ENCODE measurements around the gene RORB. TPM values are rescaled to one million over a fixed set of nuclear protein-coding genes. Genes with fewer than 3 reads are reported as not detected.

RORB gene
- total RNA-seq, 4 donors from 2014 or later = 0.45 to 10.0 (median 0.81) TPM

GRCh38 chr9:74595286-74595685 is 98.2 kb downstream of the RORB start:
- Histone ChIP-seq H3K27ac (no peak overlapping the region), H3K27me3 (no peaks in the 10 kb centered on the region), H3K36me3 (no peaks in the 10 kb centered on the region), H3K9me3 (no peaks in the 10 kb centered on the region), H3K4me3 (no peak overlapping the region), H3K4me1 (no peaks in the 10 kb centered on the region)
- 31 to 34% methylated on average over 2 of the region's 2 CpGs for whole genome bisulfite sequencing, 2 donors (ENCODE audit: low coverage in 1 of 2)
- TF ChIP-seq POLR2AphosphoS5 (IDR thresholded peaks at IDR 0.05) (no peak), EP300 (IDR thresholded peaks at IDR 0.05) (no peak), POLR2A (IDR thresholded peaks at IDR 0.05) (no peak), CTCF (IDR thresholded peaks at IDR 0.05) (no peak)
- ATAC-seq = no peak

- WGBS, 2 donors (ENCODE audit: low coverage in 1 of 2) = 79 to 86% methylated on average over 3 of the region's 3 CpGs
- TF ChIP-seq CTCF (IDR thresholded peaks at IDR 0.05) (no peak), POLR2AphosphoS5 (IDR thresholded peaks at IDR 0.05) (no peak), POLR2A (IDR thresholded peaks at IDR 0.05) (no peak), EP300 (IDR thresholded peaks at IDR 0.05) (no peak)
- H3K27ac ChIP-seq = no peak overlapping the region
- no peaks in the 10 kb centered on the region for H3K4me1 ChIP-seq
- H3K36me3 ChIP-seq = no peaks in the 10 kb centered on the region
- H3K27me3 ChIP-seq = no peaks in the 10 kb centered on the region
- ATAC-seq = no peak
- no peak overlapping the region for H3K4me3 ChIP-seq
- H3K9me3 ChIP-seq = no peaks in the 10 kb centered on the region
Measured at GRCh38 chr9:74598874-74599273, 101.7 kb downstream of the RORB start.

- peaks cover 15% of the 10 kb centered on the region for H3K27me3 ChIP-seq
- TF ChIP-seq EP300 (IDR thresholded peaks at IDR 0.05) (no peak), POLR2A (IDR thresholded peaks at IDR 0.05) (no peak), CTCF (IDR thresholded peaks at IDR 0.05) (no peak), POLR2AphosphoS5 (IDR thresholded peaks at IDR 0.05) (no peak)
- no peak overlapping the region for H3K27ac ChIP-seq
- no peaks in the 10 kb centered on the region for H3K9me3 ChIP-seq
- H3K4me1 ChIP-seq = no peaks in the 10 kb centered on the region
- 34 to 48% methylated on average over 3 of the region's 3 CpGs for WGBS, 2 donors (ENCODE audit: low coverage in 1 of 2)
- ATAC-seq = no peak
- H3K36me3 ChIP-seq = no peaks in the 10 kb centered on the region
- no peak overlapping the region for H3K4me3 ChIP-seq
Measured at GRCh38 chr9:74609671-74610405, 112.7 kb downstream of the RORB start.

GRCh38 chr9:74610523-74611061 is 113.5 kb downstream of the RORB start:
- WGBS, 2 donors (ENCODE audit: low coverage in 1 of 2) = 73% methylated on average over 2 of the region's 2 CpGs; no CpG with 5 or more reads in 1 of the 2 donors
- H3K36me3 ChIP-seq = no peaks in the 10 kb centered on the region
- H3K27me3 ChIP-seq = peaks cover 15% of the 10 kb centered on the region
- ATAC-seq = no peak
- no peak overlapping the region for H3K27ac ChIP-seq
- H3K9me3 ChIP-seq = no peaks in the 10 kb centered on the region
- no peaks in the 10 kb centered on the region for H3K4me1 ChIP-seq
- H3K4me3 ChIP-seq = no peak overlapping the region
- TF ChIP-seq POLR2A (IDR thresholded peaks at IDR 0.05) (no peak), EP300 (IDR thresholded peaks at IDR 0.05) (no peak)

GRCh38 chr9:74630228-74630627 is 133.1 kb downstream of the RORB start:
- H3K27me3 ChIP-seq = peaks cover 10% of the 10 kb centered on the region
- no peaks in the 10 kb centered on the region for H3K36me3 ChIP-seq
- no peak for TF ChIP-seq EP300 (IDR thresholded peaks at IDR 0.05)
- no peak for TF ChIP-seq POLR2AphosphoS5 (IDR thresholded peaks at IDR 0.05)
- TF ChIP-seq CTCF (IDR thresholded peaks at IDR 0.05) = no peak
- TF ChIP-seq POLR2A (IDR thresholded peaks at IDR 0.05) = no peak
- no peak overlapping the region for H3K4me3 ChIP-seq
- no peaks in the 10 kb centered on the region for H3K9me3 ChIP-seq
- no peak overlapping the region for H3K27ac ChIP-seq
- 37 to 41% methylated on average over 5 to 6 of the region's 7 CpGs for WGBS, 2 donors (ENCODE audit: low coverage in 1 of 2)
- H3K4me1 ChIP-seq = no peaks in the 10 kb centered on the region
- ATAC-seq = no peak

Data from gastroesophageal sphincter (tissue), 4 donors.